PC-3 (cell line): ENCODE results near the gene NAB1. TPM values are rescaled to one million over a fixed set of nuclear protein-coding genes. Genes with fewer than 3 reads are reported as not detected.
"Not testable (repeated sequence)": the region's sequence is repeated elsewhere in the genome, so short reads cannot be mapped to it uniquely, and the experiment has no call there.

ENCODE experiments used
- ATAC-seq: fragments of 200-7000 bp; cut with Tn5 transposase; 2 replicates; pipeline ENCODE4 v1.9.1; 2020; ENCODE audit warnings: mild to moderate bottlenecking, moderate library complexity
- BruUV-seq: library from RNA; stranded (reverse); fragments of 400-500 nt; replicated peaks from 2 replicates; lab custom pipeline; 2021; lab: Mats Ljungman, UMichigan
- CTCF ChIA-PET: fragments of 300-600 bp; sonication (Branson Sonifier 250); formaldehyde crosslinking; loops from one replicate; lab custom pipeline; 2022; ENCODE audit warnings: antibody characterized with exemption; lab: Charles Lee
- POLR2A ChIA-PET: fragments of 300-600 bp; sonication (Branson Sonifier 250); formaldehyde crosslinking; loops from one replicate; lab custom pipeline; 2022; ENCODE audit warnings: antibody characterized with exemption; ENCODE audit not compliant: unreplicated experiment; lab: Charles Lee
- DNase-seq: peaks from one replicate; pipeline ENCODE4 v3.0.0-alpha.2; 2015
- H2AFZ ChIP-seq: fragments of 300-600 bp; sonication (generic); 2 replicates; pipeline ENCODE4 v1.6.0; 2016; ENCODE audit warnings: antibody characterized with exemption, low read length
- H3F3A ChIP-seq: fragments of 300-600 bp; sonication (generic); one replicate; pipeline ENCODE4 v1.6.0; 2017; ENCODE audit warnings: antibody characterized with exemption, low read length, control low read depth, mild to moderate bottlenecking; ENCODE audit not compliant: unreplicated experiment
- H3K27ac ChIP-seq: fragments of 300-600 bp; sonication (generic); 2 replicates; pipeline ENCODE4 v1.5.1; 2016; ENCODE audit warnings: mild to moderate bottlenecking, low read length
- H3K27me3 ChIP-seq: fragments of 300-600 bp; sonication (generic); 2 replicates; pipeline ENCODE4 v1.6.1; 2016; ENCODE audit warnings: low read length, mixed read lengths
- H3K36me3 ChIP-seq: fragments of 300-600 bp; sonication (generic); 2 replicates; pipeline ENCODE4 v1.6.1; 2016; ENCODE audit warnings: low read depth, mixed run types, low read length, mixed read lengths
- H3K4me1 ChIP-seq: fragments of 300-600 bp; sonication (generic); 2 replicates; pipeline ENCODE4 v1.5.1; 2016; ENCODE audit warnings: low read length; ENCODE audit not compliant: insufficient read depth
- H3K4me2 ChIP-seq: fragments of 300-600 bp; sonication (generic); 2 replicates; pipeline ENCODE4 v1.6.0; 2016; ENCODE audit warnings: low read length
- H3K4me3 ChIP-seq: fragments of 300-600 bp; sonication (generic); 2 replicates; pipeline ENCODE4 v1.5.1; 2016; ENCODE audit warnings: mild to moderate bottlenecking, low read length, mixed read lengths
- H3K79me2 ChIP-seq: fragments of 300-600 bp; sonication (generic); 2 replicates; pipeline ENCODE4 v1.6.1; 2017; ENCODE audit warnings: low read length, mixed read lengths
- H3K9ac ChIP-seq: fragments of 300-600 bp; sonication (generic); 2 replicates; pipeline ENCODE4 v1.6.0; 2016; ENCODE audit warnings: mild to moderate bottlenecking, low read length
- H3K9me2 ChIP-seq: fragments of 300-600 bp; sonication (generic); replicated peaks from 2 replicates; pipeline ENCODE4 v1.6.1; 2016; ENCODE audit warnings: mixed run types, low read length, mixed read lengths
- H3K9me3 ChIP-seq: fragments of 300-600 bp; sonication (generic); 2 replicates; pipeline ENCODE4 v1.6.1; 2016; ENCODE audit warnings: low read length, mixed read lengths
- H4K20me1 ChIP-seq: fragments of 300-600 bp; sonication (generic); 2 replicates; pipeline ENCODE4 v1.6.1; 2016; ENCODE audit warnings: low read length, mixed read lengths
- EZH2 ChIP-seq: fragments of 300-600 bp; sonication (generic); IDR thresholded peaks from one replicate; pipeline ENCODE4 v1.6.1; 2017; ENCODE audit warnings: antibody characterized with exemption, mild to moderate bottlenecking, low read length; ENCODE audit not compliant: unreplicated experiment
- EZH2phosphoT487 ChIP-seq: fragments of 300-600 bp; sonication (generic); IDR thresholded peaks from 2 replicates; pipeline ENCODE4 v1.6.1; 2018; ENCODE audit warnings: mild to moderate bottlenecking, antibody characterized with exemption, low read length, borderline replicate concordance
- intact Hi-C: fragments of 100-400 bp; cut with micrococcal nuclease; formaldehyde crosslinking; loops from 2 replicates; pipeline ENCODE4 v1.9.0; 2023
- total RNA-seq: library from RNA; depleted of rRNA; stranded (reverse); fragments of >200 nt; gene quantifications from 2 replicates; pipeline ENCODE4 v1.2.3, GENCODE V29; 2014
- TF ChIP-seq, protein P1 (sequence below): fragments of 300-600 bp; sonication (generic); conservative IDR thresholded peaks from 2 replicates; pipeline ENCODE4 v1.5.1; 2017; ENCODE audit warnings: antibody characterized with exemption, low read depth, mild to moderate bottlenecking, low read length

Gene NAB1
- total RNA-seq, 1 experiment from 2014 or later, result 23.1 TPM

GRCh38 chr2:190701586-190701985, 52.7 kb downstream of the NAB1 start:
- Histone ChIP-seq H3K4me3 (no peak overlapping the region), H2AFZ (no peak overlapping the region), H3K4me2 (no peak overlapping the region), H3K9me2 (no peaks in the 10 kb centered on the region), H3F3A (no peaks in the 10 kb centered on the region), H3K27ac (no peak overlapping the region), H3K9ac (no peak overlapping the region), H3K9me3 (no peaks in the 10 kb centered on the region), H3K27me3 (no peaks in the 10 kb centered on the region), H3K36me3 (no peaks in the 10 kb centered on the region), H3K4me1 (no peaks in the 10 kb centered on the region), H3K79me2 (no peaks in the 10 kb centered on the region), H4K20me1 (no peaks in the 10 kb centered on the region)
- BruUV-seq, result no TSS peak
- intact Hi-C loops, result no loop called here
- DNase-seq, result no peak
- POLR2A ChIA-PET, result no interaction called here
- CTCF ChIA-PET, result no interaction called here
- ATAC-seq, result no peak
- no peak for TF ChIP-seq EZH2
- TF ChIP-seq, protein P1, sequence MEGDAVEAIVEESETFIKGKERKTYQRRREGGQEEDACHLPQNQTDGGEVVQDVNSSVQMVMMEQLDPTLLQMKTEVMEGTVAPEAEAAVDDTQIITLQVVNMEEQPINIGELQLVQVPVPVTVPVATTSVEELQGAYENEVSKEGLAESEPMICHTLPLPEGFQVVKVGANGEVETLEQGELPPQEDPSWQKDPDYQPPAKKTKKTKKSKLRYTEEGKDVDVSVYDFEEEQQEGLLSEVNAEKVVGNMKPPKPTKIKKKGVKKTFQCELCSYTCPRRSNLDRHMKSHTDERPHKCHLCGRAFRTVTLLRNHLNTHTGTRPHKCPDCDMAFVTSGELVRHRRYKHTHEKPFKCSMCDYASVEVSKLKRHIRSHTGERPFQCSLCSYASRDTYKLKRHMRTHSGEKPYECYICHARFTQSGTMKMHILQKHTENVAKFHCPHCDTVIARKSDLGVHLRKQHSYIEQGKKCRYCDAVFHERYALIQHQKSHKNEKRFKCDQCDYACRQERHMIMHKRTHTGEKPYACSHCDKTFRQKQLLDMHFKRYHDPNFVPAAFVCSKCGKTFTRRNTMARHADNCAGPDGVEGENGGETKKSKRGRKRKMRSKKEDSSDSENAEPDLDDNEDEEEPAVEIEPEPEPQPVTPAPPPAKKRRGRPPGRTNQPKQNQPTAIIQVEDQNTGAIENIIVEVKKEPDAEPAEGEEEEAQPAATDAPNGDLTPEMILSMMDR, result no peak
- TF ChIP-seq EZH2phosphoT487, result no peak

- no peaks in the 10 kb centered on the region for H3K4me1 ChIP-seq
- H3F3A ChIP-seq, result no peaks in the 10 kb centered on the region
- intact Hi-C loops, result no loop called here
- no peaks in the 10 kb centered on the region for H3K9me2 ChIP-seq
- H3K4me2 ChIP-seq, result no peak overlapping the region
- H3K9me3 ChIP-seq, result peaks cover 4% of the 10 kb centered on the region; the same call in 1 of the 2 replicates
- no TSS peak for BruUV-seq
- no peaks in the 10 kb centered on the region for H3K36me3 ChIP-seq
- TF ChIP-seq EZH2phosphoT487 (no peak), EZH2 (no peak)
- TF ChIP-seq, protein P1, result no peak
- no peaks in the 10 kb centered on the region for H4K20me1 ChIP-seq
- H2AFZ ChIP-seq, result no peak overlapping the region
- H3K79me2 ChIP-seq, result no peaks in the 10 kb centered on the region
- ChIA-PET CTCF (no interaction called here), POLR2A (interaction anchor here (0.7 kb wide), 1 partner anchor 12 kb away, joined by 3 read pairs; no protein-coding TSS in a partner anchor)
- no peak overlapping the region for H3K4me3 ChIP-seq
- H3K9ac ChIP-seq, result no peak overlapping the region
- ATAC-seq, result no peak
- no peak for DNase-seq
- no peaks in the 10 kb centered on the region for H3K27me3 ChIP-seq
- no peak overlapping the region for H3K27ac ChIP-seq
Measured at GRCh38 chr2:190705280-190705679, 56.4 kb downstream of the NAB1 start.

DNA sequence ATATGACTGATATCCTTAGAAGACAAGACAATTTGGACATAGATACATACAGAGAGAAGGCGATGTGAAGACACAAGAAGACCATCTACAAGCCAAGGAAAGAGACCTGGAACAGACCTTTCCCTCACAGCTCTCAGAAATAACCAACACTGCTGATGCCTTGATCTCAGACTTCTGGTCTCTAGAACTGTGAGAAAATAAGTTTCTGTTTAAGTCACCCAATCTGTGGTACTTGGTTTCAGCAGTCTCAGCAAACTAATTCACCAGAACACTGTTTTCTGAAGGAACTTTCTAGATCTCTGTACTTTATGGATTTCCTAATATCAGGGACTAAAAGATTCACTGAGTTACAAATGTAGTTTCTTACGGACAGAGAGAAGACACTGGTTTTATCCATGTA, 58.8 kb downstream of the NAB1 start:
- intact Hi-C loops, result no loop called here
- Histone ChIP-seq H3K9ac (no peak overlapping the region), H3K4me2 (no peak overlapping the region), H3K36me3 (no peaks in the 10 kb centered on the region), H3F3A (no peaks in the 10 kb centered on the region), H4K20me1 (no peaks in the 10 kb centered on the region), H3K9me3 (peaks cover 4% of the 10 kb centered on the region; the same call in 1 of the 2 replicates), H3K9me2 (no peaks in the 10 kb centered on the region), H3K79me2 (no peaks in the 10 kb centered on the region), H3K27ac (no peak overlapping the region), H2AFZ (no peak overlapping the region), H3K4me1 (no peaks in the 10 kb centered on the region), H3K4me3 (no peak overlapping the region), H3K27me3 (no peaks in the 10 kb centered on the region)
- no peak for DNase-seq
- ChIA-PET CTCF (no interaction called here), POLR2A (no interaction called here)
- no peak for ATAC-seq
- BruUV-seq, result no TSS peak
- TF ChIP-seq EZH2phosphoT487, result no peak
- TF ChIP-seq EZH2, result no peak
- TF ChIP-seq, protein P1, result no peak

DNA sequence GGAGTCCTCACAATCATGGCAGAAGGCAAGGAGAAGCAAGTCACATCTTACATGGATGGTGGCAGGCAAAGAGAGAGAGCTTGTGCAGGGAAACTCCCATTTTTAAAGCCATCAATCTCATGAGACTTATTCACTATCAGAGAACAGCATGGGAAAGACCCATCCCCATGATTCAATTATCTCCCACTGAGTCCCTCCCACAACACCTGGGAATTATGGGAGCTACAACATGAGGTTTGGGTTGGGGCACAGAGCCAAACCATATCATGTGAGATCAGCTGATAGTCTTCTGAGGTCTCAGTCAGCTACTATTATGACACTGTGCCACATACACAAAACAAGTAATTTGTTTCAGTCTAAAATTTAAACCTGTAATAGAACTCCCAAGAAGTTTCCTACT, 59.8 kb downstream of the NAB1 start:
- H3K9me2 ChIP-seq, H3K36me3 ChIP-seq, BruUV-seq, H3K79me2 ChIP-seq, H3K9me3 ChIP-seq, H3K9ac ChIP-seq, POLR2A ChIA-PET, H3F3A ChIP-seq, H3K4me1 ChIP-seq, H4K20me1 ChIP-seq, H3K27me3 ChIP-seq, H3K27ac ChIP-seq, intact Hi-C loops, H3K4me2 ChIP-seq, H3K4me3 ChIP-seq, ATAC-seq, CTCF ChIA-PET, H2AFZ ChIP-seq, DNase-seq: not testable (repeated sequence)
